ENCODE results near the gene MYO1B.
"Not testable (repeated sequence)": the region's sequence is repeated elsewhere in the genome, so short reads cannot be mapped to it uniquely, and the experiment has no call there.

MYO1B gene

DNA sequence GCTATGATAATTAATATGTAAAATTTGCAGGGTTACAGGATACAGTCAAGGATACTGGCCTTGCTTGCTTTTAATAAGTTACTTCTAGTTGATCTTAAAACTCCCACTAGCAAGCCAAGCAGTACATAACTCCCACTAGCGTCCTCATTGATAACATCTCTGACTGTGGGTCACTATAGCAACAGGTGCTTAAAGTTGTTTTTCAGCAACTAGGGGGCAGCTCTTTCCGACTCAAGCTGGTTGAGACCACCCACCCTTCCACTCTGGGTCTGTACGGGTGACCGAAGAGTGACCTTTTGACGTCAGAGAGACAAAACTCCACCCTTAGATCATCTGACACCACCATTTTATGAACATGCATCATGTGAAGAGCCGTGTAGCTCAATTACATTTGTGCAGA is 208.6 kb downstream of the MYO1B start:
- H4K20me1 ChIP-seq (ENCODE audit: low read depth, low read length), result no peaks in the 10 kb centered on the region
- H3K4me2 ChIP-seq (ENCODE audit: low read depth, low read length, poor library complexity, severe bottlenecking), result no peak overlapping the region
- no peak overlapping the region for H2AFZ ChIP-seq (ENCODE audit: low read depth, low read length, severe bottlenecking)
- no peak for TF ChIP-seq CTCF (IDR thresholded peaks at IDR 0.05; ENCODE audit: insufficient read depth, low read length, poor library complexity, severe bottlenecking)
- TF ChIP-seq EZH2phosphoT487 (conservative IDR thresholded peaks at IDR 0.05; ENCODE audit: low read length), result no peak
- H3K27me3 ChIP-seq (ENCODE audit: low read length), result no peaks in the 10 kb centered on the region
- no peak overlapping the region for H3K4me3 ChIP-seq (ENCODE audit: insufficient read depth, low read length, poor library complexity, severe bottlenecking)
- no peaks in the 10 kb centered on the region for H3F3A ChIP-seq (ENCODE audit: insufficient read depth)
- no peak overlapping the region for H3K27ac ChIP-seq (ENCODE audit: low read depth, low read length)
- no peaks in the 10 kb centered on the region for H3K9me3 ChIP-seq (ENCODE audit: insufficient read depth, low read length)
- no peak overlapping the region for H3K9ac ChIP-seq (ENCODE audit: low read length)
- H3K9me2 ChIP-seq (replicated peaks; ENCODE audit: insufficient read depth, low read length), result no peaks in the 10 kb centered on the region
- no peaks in the 10 kb centered on the region for H3K36me3 ChIP-seq (ENCODE audit: low read length)
- no peaks in the 10 kb centered on the region for H3K79me2 ChIP-seq (ENCODE audit: insufficient read depth, low read length)

GRCh38 chr2:191456506-191456905 is 211.3 kb downstream of the MYO1B start:
- H3F3A ChIP-seq (ENCODE audit: insufficient read depth); H3K79me2 ChIP-seq (ENCODE audit: insufficient read depth, low read length); H3K9ac ChIP-seq (ENCODE audit: low read length); H2AFZ ChIP-seq (ENCODE audit: low read depth, low read length, severe bottlenecking); H3K9me3 ChIP-seq (ENCODE audit: insufficient read depth, low read length); H3K27ac ChIP-seq (ENCODE audit: low read depth, low read length); H3K4me2 ChIP-seq (ENCODE audit: low read depth, low read length, poor library complexity, severe bottlenecking); H3K9me2 ChIP-seq (replicated peaks; ENCODE audit: insufficient read depth, low read length); H3K36me3 ChIP-seq (ENCODE audit: low read length); H3K4me3 ChIP-seq (ENCODE audit: insufficient read depth, low read length, poor library complexity, severe bottlenecking); H3K27me3 ChIP-seq (ENCODE audit: low read length); H4K20me1 ChIP-seq (ENCODE audit: low read depth, low read length): not testable (repeated sequence)

DNA sequence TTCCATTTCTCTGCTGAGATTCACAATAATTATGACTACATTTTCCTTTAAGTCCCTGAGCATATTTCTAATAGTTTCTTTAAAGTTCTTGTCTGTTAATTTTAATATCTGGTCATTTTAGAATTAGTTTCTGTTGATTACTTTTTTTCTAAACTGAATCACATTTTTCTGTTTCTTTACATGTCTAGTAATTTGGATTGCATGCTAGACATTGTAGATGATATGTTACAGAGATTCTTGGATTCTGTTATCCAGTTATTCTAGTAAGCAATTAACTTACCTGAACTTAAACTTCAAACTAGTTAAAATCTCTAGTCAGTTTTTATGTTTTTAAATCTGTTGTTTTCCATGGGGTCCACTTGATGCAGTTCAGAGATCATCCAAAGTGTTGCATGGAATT is 214.0 kb downstream of the MYO1B start:
- H3K79me2 ChIP-seq (ENCODE audit: insufficient read depth, low read length), result no peaks in the 10 kb centered on the region
- H3K4me2 ChIP-seq (ENCODE audit: low read depth, low read length, poor library complexity, severe bottlenecking), result no peak overlapping the region
- H3K9ac ChIP-seq (ENCODE audit: low read length), result no peak overlapping the region
- H3F3A ChIP-seq (ENCODE audit: insufficient read depth), result no peaks in the 10 kb centered on the region
- H3K9me3 ChIP-seq (ENCODE audit: insufficient read depth, low read length), result no peaks in the 10 kb centered on the region
- no peak overlapping the region for H2AFZ ChIP-seq (ENCODE audit: low read depth, low read length, severe bottlenecking)
- no peak overlapping the region for H3K4me3 ChIP-seq (ENCODE audit: insufficient read depth, low read length, poor library complexity, severe bottlenecking)
- TF ChIP-seq EZH2phosphoT487 (conservative IDR thresholded peaks at IDR 0.05; ENCODE audit: low read length) (no peak), CTCF (IDR thresholded peaks at IDR 0.05; ENCODE audit: insufficient read depth, low read length, poor library complexity, severe bottlenecking) (no peak)
- no peaks in the 10 kb centered on the region for H3K27me3 ChIP-seq (ENCODE audit: low read length)
- no peak overlapping the region for H3K27ac ChIP-seq (ENCODE audit: low read depth, low read length)
- H4K20me1 ChIP-seq (ENCODE audit: low read depth, low read length), result no peaks in the 10 kb centered on the region; the same call in 1 of the 2 replicates
- H3K36me3 ChIP-seq (ENCODE audit: low read length), result no peaks in the 10 kb centered on the region
- H3K9me2 ChIP-seq (replicated peaks; ENCODE audit: insufficient read depth, low read length), result no peaks in the 10 kb centered on the region

DNA sequence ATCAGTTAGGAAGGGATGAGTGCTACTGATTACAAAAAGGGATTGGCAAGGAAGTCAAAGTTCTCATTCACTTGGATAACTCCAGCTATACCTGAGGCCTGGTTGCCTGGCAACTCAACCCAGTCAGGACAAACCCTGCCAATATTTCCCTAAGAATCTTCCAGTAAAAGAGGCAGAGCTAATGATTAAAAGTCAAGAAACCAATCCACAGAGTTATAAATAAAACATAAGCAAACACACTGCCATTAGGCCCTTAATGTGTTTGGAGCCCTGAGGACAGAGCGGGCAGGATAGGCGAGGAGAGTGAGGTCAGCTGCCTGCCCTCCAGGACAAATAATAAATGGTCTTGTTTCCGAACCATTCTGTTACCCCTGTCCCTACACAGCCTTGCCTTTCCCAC is 217.2 kb downstream of the MYO1B start:
- H2AFZ ChIP-seq (ENCODE audit: low read depth, low read length, severe bottlenecking), result no peak overlapping the region

More for the DNA sequence above, 217.2 kb downstream of the MYO1B start:
- Histone ChIP-seq H3K4me3 (ENCODE audit: insufficient read depth, low read length, poor library complexity, severe bottlenecking) (no peak overlapping the region), H3K9ac (ENCODE audit: low read length) (no peak overlapping the region), H3K4me2 (ENCODE audit: low read depth, low read length, poor library complexity, severe bottlenecking) (no peak overlapping the region), H3K27ac (ENCODE audit: low read depth, low read length) (no peak overlapping the region), H4K20me1 (ENCODE audit: low read depth, low read length) (no peaks in the 10 kb centered on the region; the same call in 1 of the 2 replicates), H3K79me2 (ENCODE audit: insufficient read depth, low read length) (no peaks in the 10 kb centered on the region), H3K9me2 (replicated peaks; ENCODE audit: insufficient read depth, low read length) (no peaks in the 10 kb centered on the region; the same call in 1 of the 2 replicates), H3K27me3 (ENCODE audit: low read length) (no peaks in the 10 kb centered on the region), H3K36me3 (ENCODE audit: low read length) (no peaks in the 10 kb centered on the region), H3F3A (ENCODE audit: insufficient read depth) (no peaks in the 10 kb centered on the region), H3K9me3 (ENCODE audit: insufficient read depth, low read length) (no peaks in the 10 kb centered on the region)
- TF ChIP-seq CTCF (IDR thresholded peaks at IDR 0.05; ENCODE audit: insufficient read depth, low read length, poor library complexity, severe bottlenecking) (no peak), EZH2phosphoT487 (conservative IDR thresholded peaks at IDR 0.05; ENCODE audit: low read length) (no peak)

Data from SU-DHL-6 (cell line).